ENCODE results near the gene PFDN6.
"Not testable (repeated sequence)": the region's sequence is repeated elsewhere in the genome, so short reads cannot be mapped to it uniquely, and the experiment has no call there.

Gene PFDN6

DNA sequence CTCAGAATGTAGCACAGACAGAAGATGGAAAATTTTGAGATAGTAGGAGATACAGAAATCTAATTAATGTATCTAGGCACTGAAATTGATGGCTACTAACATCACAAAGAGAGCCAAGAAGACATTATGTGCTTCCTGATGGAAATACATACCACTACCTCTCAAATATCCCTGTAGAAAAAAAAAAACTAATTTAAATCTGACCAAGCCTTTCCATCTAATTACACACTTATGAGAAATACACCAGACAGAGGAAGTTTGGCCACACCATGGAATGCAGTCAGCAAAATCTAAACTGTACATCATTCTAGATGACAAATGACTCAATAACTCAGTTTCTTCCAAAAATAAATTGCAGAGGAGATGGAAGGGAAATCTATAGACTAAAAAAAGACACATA, 36.6 kb upstream of the PFDN6 start:
- H3K4me1 ChIP-seq (ENCODE audit: control insufficient read depth, insufficient read depth, low read length): peaks cover 8% of the 10 kb centered on the region
- no peak overlapping the region for H3K27ac ChIP-seq (ENCODE audit: insufficient read depth, low read depth, low read length, poor library complexity, severe bottlenecking)
- H3K27me3 ChIP-seq (ENCODE audit: control insufficient read depth, insufficient read depth, low read length, poor library complexity, severe bottlenecking): peaks cover 11% of the 10 kb centered on the region
- H3K36me3 ChIP-seq (ENCODE audit: control insufficient read depth, insufficient read depth, low read length): no peaks in the 10 kb centered on the region
- no peaks in the 10 kb centered on the region for H3K9me3 ChIP-seq (ENCODE audit: control insufficient read depth, low read length)
- no peak overlapping the region for H3K4me3 ChIP-seq (ENCODE audit: insufficient read depth, low read depth, low read length)

DNA sequence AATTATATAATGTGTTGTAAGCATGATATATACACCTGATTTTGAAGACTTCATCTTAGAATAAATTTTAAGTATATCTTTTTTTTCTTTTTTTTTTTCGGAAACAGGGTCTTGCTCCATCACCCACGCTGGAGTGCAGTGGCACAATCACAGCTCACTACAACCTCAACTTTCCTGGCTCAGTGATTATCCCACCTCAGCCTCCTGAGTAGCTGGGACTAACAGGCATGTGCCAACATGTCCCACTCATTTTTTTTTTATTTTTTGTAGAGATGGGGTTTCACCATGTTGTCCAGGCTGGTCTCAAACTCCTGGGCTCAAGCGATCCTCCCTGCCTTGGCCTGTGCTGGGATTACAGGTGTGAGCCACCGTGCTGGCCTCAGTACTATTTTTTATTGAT, 34.8 kb upstream of the PFDN6 start:
- H3K27ac ChIP-seq (ENCODE audit: insufficient read depth, low read depth, low read length, poor library complexity, severe bottlenecking): no peak overlapping the region
- no peaks in the 10 kb centered on the region for H3K27me3 ChIP-seq (ENCODE audit: control insufficient read depth, insufficient read depth, low read length, poor library complexity, severe bottlenecking)
- 90 to 94% methylated on average over 3 to 4 of the region's 4 CpGs for WGBS, 2 experiments
- no peaks in the 10 kb centered on the region for H3K9me3 ChIP-seq (ENCODE audit: control insufficient read depth, low read length)
- peaks cover 9% of the 10 kb centered on the region for H3K36me3 ChIP-seq (ENCODE audit: control insufficient read depth, insufficient read depth, low read length)
- H3K4me3 ChIP-seq (ENCODE audit: insufficient read depth, low read depth, low read length): no peak overlapping the region
- H3K4me1 ChIP-seq (ENCODE audit: control insufficient read depth, insufficient read depth, low read length): peaks cover 4% of the 10 kb centered on the region

DNA sequence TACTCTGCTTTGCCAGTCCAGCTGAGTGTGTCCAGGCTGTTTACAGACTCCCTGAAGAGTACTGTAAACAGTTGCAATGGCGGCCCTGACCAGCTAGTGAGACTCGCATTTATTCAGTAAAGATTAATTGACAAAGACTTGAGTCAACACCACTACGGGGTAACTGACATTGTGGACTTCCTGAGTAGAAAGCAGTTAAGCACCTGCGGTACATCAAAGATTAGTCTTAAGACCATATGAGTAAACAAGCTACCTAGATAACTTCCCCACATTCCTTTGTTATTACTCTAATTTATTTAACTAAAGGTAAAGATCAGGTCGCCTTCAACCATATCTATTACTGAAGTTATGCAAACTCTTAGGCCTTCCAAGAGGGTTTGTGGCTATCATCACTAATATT, 30.4 kb upstream of the PFDN6 start:
- no peak overlapping the region for H3K27ac ChIP-seq (ENCODE audit: insufficient read depth, low read depth, low read length, poor library complexity, severe bottlenecking)
- WGBS, 2 experiments: 93 to 96% methylated on average over 5 of the region's 5 CpGs
- peaks cover 9% of the 10 kb centered on the region for H3K36me3 ChIP-seq (ENCODE audit: control insufficient read depth, insufficient read depth, low read length)
- no peak overlapping the region for H3K4me3 ChIP-seq (ENCODE audit: insufficient read depth, low read depth, low read length)
- H3K4me1 ChIP-seq (ENCODE audit: control insufficient read depth, insufficient read depth, low read length): no peaks in the 10 kb centered on the region
- no peaks in the 10 kb centered on the region for H3K27me3 ChIP-seq (ENCODE audit: control insufficient read depth, insufficient read depth, low read length, poor library complexity, severe bottlenecking)
- no peaks in the 10 kb centered on the region for H3K9me3 ChIP-seq (ENCODE audit: control insufficient read depth, low read length)

DNA sequence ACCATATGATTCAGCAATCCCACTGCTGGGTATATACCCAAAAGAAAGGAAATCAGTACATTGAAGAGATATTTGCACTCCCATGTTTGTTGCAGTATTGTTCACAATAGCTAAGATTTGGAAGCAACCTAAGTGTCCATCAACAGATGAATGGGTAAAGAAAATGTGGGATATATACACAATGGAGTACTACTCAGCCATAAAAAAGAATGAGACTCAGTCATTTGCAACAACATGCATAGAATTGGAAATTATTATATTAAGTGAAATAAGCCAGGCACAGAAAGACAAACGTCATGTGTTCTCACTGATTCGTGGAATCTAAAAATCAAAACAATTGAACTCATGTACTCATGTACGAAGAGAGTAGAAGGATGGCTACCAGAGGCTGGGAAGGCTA, 26.9 kb upstream of the PFDN6 start:
- H3K9me3 ChIP-seq (ENCODE audit: control insufficient read depth, low read length); H3K4me1 ChIP-seq (ENCODE audit: control insufficient read depth, insufficient read depth, low read length); H3K27me3 ChIP-seq (ENCODE audit: control insufficient read depth, insufficient read depth, low read length, poor library complexity, severe bottlenecking); H3K27ac ChIP-seq (ENCODE audit: insufficient read depth, low read depth, low read length, poor library complexity, severe bottlenecking); H3K4me3 ChIP-seq (ENCODE audit: insufficient read depth, low read depth, low read length): not testable (repeated sequence)
- 83 to 84% methylated on average over 3 of the region's 3 CpGs for WGBS, 2 experiments
- peaks cover 25% of the 10 kb centered on the region for H3K36me3 ChIP-seq (ENCODE audit: control insufficient read depth, insufficient read depth, low read length)

DNA sequence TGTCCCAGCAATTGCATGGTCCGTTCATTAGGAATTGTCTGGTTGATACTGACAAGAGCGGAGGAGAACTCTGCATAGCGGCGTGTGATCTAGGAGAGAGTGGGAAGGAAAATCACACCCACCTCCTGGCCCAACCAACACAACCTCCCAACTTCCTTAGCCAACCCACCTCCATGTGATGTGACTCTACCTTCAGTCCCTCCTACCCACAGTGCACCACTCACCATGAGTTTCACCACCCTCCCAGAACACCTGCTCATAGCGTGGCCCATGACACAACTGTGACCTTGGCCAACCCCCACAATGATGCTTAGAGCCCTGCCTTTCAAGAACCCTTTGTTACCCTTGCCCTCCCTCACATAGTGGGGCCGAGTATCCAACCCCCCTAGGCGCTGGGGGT, 25.4 kb upstream of the PFDN6 start:
- Histone ChIP-seq H3K27me3 (ENCODE audit: control insufficient read depth, insufficient read depth, low read length, poor library complexity, severe bottlenecking) (no peaks in the 10 kb centered on the region), H3K4me1 (ENCODE audit: control insufficient read depth, insufficient read depth, low read length) (no peaks in the 10 kb centered on the region), H3K27ac (ENCODE audit: insufficient read depth, low read depth, low read length, poor library complexity, severe bottlenecking) (no peak overlapping the region), H3K4me3 (ENCODE audit: insufficient read depth, low read depth, low read length) (no peak overlapping the region), H3K36me3 (ENCODE audit: control insufficient read depth, insufficient read depth, low read length) (peaks cover 29% of the 10 kb centered on the region), H3K9me3 (ENCODE audit: control insufficient read depth, low read length) (no peaks in the 10 kb centered on the region)
- 93 to 95% methylated on average over 7 of the region's 7 CpGs for WGBS, 2 experiments

DNA sequence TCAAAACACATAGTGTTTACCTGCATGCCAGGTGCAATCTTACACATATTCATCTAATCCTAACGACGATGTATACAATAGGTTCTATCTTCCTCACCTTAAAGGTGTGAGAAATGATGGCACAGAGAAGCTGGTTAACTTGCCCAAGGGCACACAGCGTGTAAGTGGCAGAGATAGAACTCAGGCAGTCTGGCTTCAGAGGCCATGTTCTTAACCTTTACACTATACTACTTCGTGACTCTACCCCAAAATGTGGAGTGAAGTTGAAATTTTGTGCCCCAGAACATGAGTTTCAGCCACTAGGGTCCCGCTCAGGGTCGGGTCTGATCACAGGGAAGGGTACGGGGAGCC, 18.3 kb upstream of the PFDN6 start:
- no peaks in the 10 kb centered on the region for H3K9me3 ChIP-seq (ENCODE audit: control insufficient read depth, low read length)
- peaks cover 26% of the 10 kb centered on the region for H3K4me1 ChIP-seq (ENCODE audit: control insufficient read depth, insufficient read depth, low read length)
- 1 to 6% methylated on average over 7 of the region's 7 CpGs for WGBS, 2 experiments
- no peaks in the 10 kb centered on the region for H3K27me3 ChIP-seq (ENCODE audit: control insufficient read depth, insufficient read depth, low read length, poor library complexity, severe bottlenecking)
- H3K36me3 ChIP-seq (ENCODE audit: control insufficient read depth, insufficient read depth, low read length): peaks cover 48% of the 10 kb centered on the region
- peak overlapping the region; percentile 90 for H3K27ac ChIP-seq (ENCODE audit: insufficient read depth, low read depth, low read length, poor library complexity, severe bottlenecking)
- H3K4me3 ChIP-seq (ENCODE audit: insufficient read depth, low read depth, low read length): peak overlapping the region; percentile 99

DNA sequence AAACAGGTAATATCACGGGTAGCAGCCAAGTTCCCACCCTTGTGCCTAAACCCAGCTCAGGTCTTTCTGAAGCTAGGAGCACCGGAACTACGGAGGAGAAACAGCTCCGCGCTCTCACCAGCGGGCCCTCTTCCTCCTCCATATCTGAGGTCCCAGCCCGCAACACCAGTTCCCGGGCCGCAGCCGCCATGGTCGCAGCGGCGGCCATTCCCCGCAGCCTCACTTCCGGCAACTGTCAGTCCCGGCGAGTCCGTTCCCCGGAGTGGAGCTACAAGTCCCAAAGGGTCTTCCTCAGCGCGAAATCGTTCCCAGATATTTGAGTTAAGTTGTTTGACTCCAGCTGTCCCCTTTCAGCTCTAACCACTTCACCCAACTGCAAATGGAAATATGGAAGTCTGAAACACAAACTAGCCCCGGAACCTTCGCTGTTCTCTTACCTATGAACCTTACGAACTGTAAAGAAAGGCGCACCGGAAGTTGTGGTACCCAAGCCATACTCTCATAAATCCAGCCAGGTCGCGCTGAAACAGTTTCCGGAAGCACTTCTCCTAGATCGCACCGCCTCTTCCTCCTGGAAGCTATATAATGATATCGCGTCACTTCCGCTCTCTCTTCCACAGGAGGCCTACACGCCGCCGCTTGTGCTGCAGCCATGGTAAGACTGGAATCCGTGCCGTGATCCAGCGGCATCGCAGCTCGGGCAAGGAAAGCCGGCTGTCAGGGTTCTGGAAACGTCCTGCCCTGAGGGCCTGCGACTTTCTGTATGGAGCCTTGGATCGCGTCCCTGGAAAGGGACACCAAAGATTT, 17.7 kb upstream of the PFDN6 start, which contains the start of the genes RPS18 and VPS52:
TSS of gene RPS18 (plus strand) at position 608 of the 807 bp plus-strand sequence. CDS start at position 653, 45 bp downstream.
TSS of gene VPS52 (minus strand) at position 409 of the 807 bp plus-strand sequence. CDS start at position 208, 201 bp downstream.
- Histone ChIP-seq H3K27ac (ENCODE audit: insufficient read depth, low read depth, low read length, poor library complexity, severe bottlenecking) (peak within 1 kb of the TSS; percentile 90), H3K27me3 (ENCODE audit: control insufficient read depth, insufficient read depth, low read length, poor library complexity, severe bottlenecking) (no peaks in the 10 kb centered on the region), H3K4me1 (ENCODE audit: control insufficient read depth, insufficient read depth, low read length) (peaks cover 26% of the 10 kb centered on the region), H3K4me3 (ENCODE audit: insufficient read depth, low read depth, low read length) (peak within 1 kb of the TSS; percentile 99), H3K9me3 (ENCODE audit: control insufficient read depth, low read length) (no peaks in the 10 kb centered on the region), H3K36me3 (ENCODE audit: control insufficient read depth, insufficient read depth, low read length) (peaks cover 43% of the 10 kb centered on the region)
- WGBS, 2 experiments: 0% methylated on average over 48 of the region's 48 CpGs

DNA sequence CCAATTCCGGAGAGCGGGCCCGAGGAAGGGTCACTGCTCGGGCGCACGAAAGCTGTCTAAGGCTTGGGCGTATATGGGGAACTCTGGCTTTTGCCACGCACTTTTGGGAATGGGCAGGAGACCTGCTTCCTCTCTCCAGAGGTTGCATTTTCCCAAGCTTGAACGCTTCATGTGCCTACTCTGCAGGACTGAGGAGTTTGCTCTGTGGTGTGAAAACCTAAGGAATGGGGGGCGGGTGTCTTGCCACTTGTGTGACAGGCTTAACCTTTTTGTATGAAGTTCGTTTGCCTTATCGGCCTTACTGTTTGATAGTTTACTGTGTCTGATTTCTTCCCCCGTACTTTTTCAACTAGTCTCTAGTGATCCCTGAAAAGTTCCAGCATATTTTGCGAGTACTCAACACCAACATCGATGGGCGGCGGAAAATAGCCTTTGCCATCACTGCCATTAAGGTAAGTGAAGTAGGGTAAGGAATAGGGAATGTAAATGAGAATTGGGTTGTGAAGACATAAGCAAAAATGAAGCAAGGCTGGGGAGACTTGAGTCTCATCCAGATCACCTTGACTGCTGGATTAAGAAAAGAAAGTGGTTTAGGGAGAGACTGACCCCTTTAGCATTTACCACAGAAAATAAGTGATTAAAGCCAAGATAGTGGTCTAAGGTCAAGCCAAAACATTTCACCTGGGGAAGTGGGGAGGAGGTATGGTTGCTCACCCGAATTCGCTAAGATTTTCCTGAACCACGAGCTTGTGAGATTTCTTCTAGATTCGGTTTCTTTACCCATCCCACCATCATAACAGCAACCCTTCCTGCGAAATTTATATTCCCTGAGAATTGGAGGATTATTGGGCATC, 16.9 kb upstream of the PFDN6 start:
- H3K27me3 ChIP-seq (ENCODE audit: control insufficient read depth, insufficient read depth, low read length, poor library complexity, severe bottlenecking): no peaks in the 10 kb centered on the region
- peaks cover 35% of the 10 kb centered on the region for H3K36me3 ChIP-seq (ENCODE audit: control insufficient read depth, insufficient read depth, low read length)
- no peaks in the 10 kb centered on the region for H3K9me3 ChIP-seq (ENCODE audit: control insufficient read depth, low read length)
- 3% methylated on average over 18 to 19 of the region's 22 CpGs for WGBS, 2 experiments
- H3K4me1 ChIP-seq (ENCODE audit: control insufficient read depth, insufficient read depth, low read length): peaks cover 26% of the 10 kb centered on the region
- H3K27ac ChIP-seq (ENCODE audit: insufficient read depth, low read depth, low read length, poor library complexity, severe bottlenecking): peak overlapping the region; percentile 90
- peak overlapping the region; percentile 99 for H3K4me3 ChIP-seq (ENCODE audit: insufficient read depth, low read depth, low read length)

DNA sequence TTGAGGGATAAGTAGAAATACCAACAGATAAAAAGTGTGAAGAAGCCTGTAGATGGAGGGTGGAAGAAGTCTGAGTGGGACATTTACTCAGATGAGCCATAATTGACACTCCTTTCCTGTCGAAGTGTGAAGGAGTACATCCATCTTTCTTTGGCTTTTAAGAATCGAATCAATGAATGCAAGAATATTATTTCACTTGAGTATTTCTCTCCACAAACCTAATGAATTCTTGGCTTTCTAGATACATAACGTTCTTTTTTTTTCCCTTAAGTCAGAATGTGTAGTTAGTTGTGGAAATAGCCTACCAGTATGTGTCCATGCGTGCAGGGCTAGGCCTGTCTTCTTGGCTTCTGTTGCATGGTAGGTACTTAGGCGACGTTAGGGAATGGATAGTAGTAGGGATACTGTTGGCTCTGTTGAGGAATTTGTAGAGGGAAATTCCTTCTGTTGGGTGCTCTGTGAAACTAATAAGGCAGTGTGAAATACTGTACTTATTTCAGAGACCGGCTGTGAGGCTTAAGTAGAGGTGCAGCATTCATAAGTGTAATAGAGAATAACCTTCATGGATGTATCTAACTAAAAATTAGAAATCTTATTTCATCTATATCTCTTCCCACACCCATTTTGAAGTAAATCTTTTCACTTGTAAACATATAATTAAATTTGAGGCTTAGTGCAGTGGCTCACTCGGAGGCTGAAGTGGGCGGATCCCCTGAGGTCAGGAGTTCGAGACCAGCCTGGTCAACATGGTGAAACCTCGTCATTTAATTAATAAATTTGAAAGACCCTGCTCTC, 16.1 kb upstream of the PFDN6 start:
- peaks cover 29% of the 10 kb centered on the region for H3K36me3 ChIP-seq (ENCODE audit: control insufficient read depth, insufficient read depth, low read length)
- H3K9me3 ChIP-seq (ENCODE audit: control insufficient read depth, low read length): no peaks in the 10 kb centered on the region
- H3K27me3 ChIP-seq (ENCODE audit: control insufficient read depth, insufficient read depth, low read length, poor library complexity, severe bottlenecking): no peaks in the 10 kb centered on the region
- peaks cover 26% of the 10 kb centered on the region for H3K4me1 ChIP-seq (ENCODE audit: control insufficient read depth, insufficient read depth, low read length)
- peak overlapping the region; percentile 99 for H3K4me3 ChIP-seq (ENCODE audit: insufficient read depth, low read depth, low read length)
- 69 to 77% methylated on average over 11 of the region's 11 CpGs for WGBS, 2 experiments
- H3K27ac ChIP-seq (ENCODE audit: insufficient read depth, low read depth, low read length, poor library complexity, severe bottlenecking): no peak overlapping the region
